ENCODE measurements around the gene MICALL2. TPM values are rescaled to one million over a fixed set of nuclear protein-coding genes. Genes with fewer than 3 reads are reported as not detected.
A peak's percentile ranks its signal among the peaks of the same experiment; 100 is the strongest.

The MICALL2 gene
- polyA plus RNA-seq, 2 of the 4 experiments (the other 2 are of a cell fraction): 6.1 to 20.6 TPM

DNA sequence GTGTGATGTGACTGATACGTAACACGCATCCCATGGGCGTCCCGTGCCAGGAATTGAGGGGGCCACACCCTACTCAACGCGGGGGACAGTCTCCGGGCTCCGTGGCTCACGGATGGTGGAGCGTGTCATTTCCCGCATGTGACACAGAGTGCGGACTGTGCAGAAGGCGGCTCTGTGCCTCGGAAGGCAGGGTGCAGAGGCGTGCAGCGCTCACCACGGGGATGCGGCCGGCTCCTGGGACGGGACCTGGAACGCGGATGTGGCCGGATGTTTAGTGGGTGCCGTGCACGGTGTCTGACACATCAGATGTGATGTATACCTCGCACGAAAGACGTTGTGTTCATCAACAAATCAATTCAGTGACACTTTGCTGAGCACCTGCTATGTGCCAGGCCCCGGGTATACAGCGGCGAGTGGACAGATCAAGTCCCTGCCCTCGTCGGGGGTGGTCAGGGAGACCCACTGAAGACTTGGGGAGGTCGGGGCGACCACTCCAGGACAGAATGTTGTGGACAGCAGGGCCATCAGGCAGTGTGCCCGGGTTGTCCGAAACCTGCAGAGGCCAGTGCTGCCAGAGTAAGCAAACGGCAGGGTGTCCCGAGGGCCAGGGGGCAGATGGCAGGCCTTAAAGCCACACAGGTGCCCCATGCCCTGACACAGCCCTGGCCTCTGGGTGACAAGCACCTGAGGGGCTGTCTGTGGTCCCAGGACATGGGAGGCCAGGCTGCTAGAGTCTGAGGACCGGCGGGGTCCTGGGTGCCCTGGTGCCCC, 38.1 kb downstream of the MICALL2 start:
- FAIRE-seq: no peak
- ATAC-seq: no peak
- no peaks in the 10 kb centered on the region for H3K4me1 ChIP-seq
- ChIA-PET POLR2A (no interaction called here), CTCF (interaction anchor here (1.0 to 2.1 kb wide), 2 partner anchors 11 to 428 kb away, joined by 3 to 20 read pairs; no protein-coding TSS in a partner anchor)
- TF ChIP-seq CHD4 (IDR thresholded peaks at IDR 0.05; ENCODE audit: borderline replicate concordance): no peak
- TF ChIP-seq RNF2 (IDR thresholded peaks at IDR 0.05; ENCODE audit: borderline replicate concordance, low read depth): no peak
- no peak for TF ChIP-seq HEYL (CRISPR knock-in tag; IDR thresholded peaks at IDR 0.05)
- no peak for TF ChIP-seq RAD21 (conservative IDR thresholded peaks at IDR 0.05 in 1 of 2, IDR thresholded peaks at IDR 0.05 in 1 of 2)
- no peak for TF ChIP-seq FOSB (CRISPR knock-in tag; IDR thresholded peaks at IDR 0.05)
- no peak for TF ChIP-seq REST (IDR thresholded peaks at IDR 0.05)
- TF ChIP-seq FOXS1 (CRISPR knock-in tag; IDR thresholded peaks at IDR 0.05): no peak
- 67% methylated on average over 40 of the region's 41 CpGs for WGBS (ENCODE audit: missing lambda C conversion rate)
- DNase-seq (ENCODE audit: low read depth in 1 of 2, low spot score in 1 of 2): no peak
- H3K4me3 ChIP-seq: no peak overlapping the region
- no peak overlapping the region for H3K4me2 ChIP-seq
- no peaks in the 10 kb centered on the region for H3K9me3 ChIP-seq
- no peak overlapping the region for H3K27ac ChIP-seq

- Histone ChIP-seq H3K4me2 (no peak overlapping the region), H3K4me3 (no peak overlapping the region), H3K9me3 (no peaks in the 10 kb centered on the region), H3K4me1 (no peaks in the 10 kb centered on the region), H3K27ac (no peak overlapping the region)
- ChIA-PET POLR2A (no interaction called here), CTCF (interaction anchor here (0.7 to 4.8 kb wide), 5 partner anchors 13 to 427 kb away, joined by 3 to 28 read pairs (median 3); no protein-coding TSS in a partner anchor)
- 81% methylated on average over 7 of the region's 7 CpGs for WGBS (ENCODE audit: missing lambda C conversion rate)
- ATAC-seq (peak; percentile 16 to 37; a peak in 4 of 6 replicates), DNase-seq (ENCODE audit: low read depth in 1 of 2, low spot score in 1 of 2) (no peak), FAIRE-seq (no peak)
- TF ChIP-seq FOXS1 (CRISPR knock-in tag; IDR thresholded peaks at IDR 0.05): no peak
- TF ChIP-seq FOSL2 (IDR thresholded peaks at IDR 0.05): no peak
- TF ChIP-seq FOSL2 (CRISPR knock-in tag; IDR thresholded peaks at IDR 0.05): no peak
- TF ChIP-seq MAZ (IDR thresholded peaks at IDR 0.05; ENCODE audit: borderline replicate concordance, low read depth, low read length): no peak
- TF ChIP-seq CHD4 (IDR thresholded peaks at IDR 0.05; ENCODE audit: borderline replicate concordance): no peak
- TF ChIP-seq POLR2A (IDR thresholded peaks at IDR 0.05; ENCODE audit: low read length): no peak
Measured at GRCh38 chr7:1419688-1420087, 39.6 kb downstream of the MICALL2 start.

DNA sequence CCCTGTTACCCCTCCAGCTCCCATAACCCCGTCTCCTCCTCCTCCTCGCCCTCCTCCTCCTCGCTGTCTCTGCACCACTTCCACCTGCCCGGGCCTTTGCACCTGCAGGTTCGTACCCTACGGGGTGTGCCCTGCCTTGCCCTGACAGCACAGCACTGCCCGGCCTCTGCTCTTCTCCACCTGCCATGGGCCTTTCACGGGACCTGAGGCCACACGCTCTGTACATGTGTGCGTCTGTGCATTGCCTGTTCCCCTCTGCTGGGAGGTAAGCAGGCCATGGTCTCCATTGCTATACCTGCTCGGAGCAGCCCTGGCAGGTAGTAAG, 40.0 kb downstream of the MICALL2 start:
- TF ChIP-seq CBX8 (IDR thresholded peaks at IDR 0.05) (no peak), HMGXB4 (CRISPR knock-in tag; IDR thresholded peaks at IDR 0.05; ENCODE audit: borderline replicate concordance) (no peak), EHMT2 (IDR thresholded peaks at IDR 0.05; ENCODE audit: low read depth) (no peak), SMC3 (IDR thresholded peaks at IDR 0.05) (no peak), RNF2 (IDR thresholded peaks at IDR 0.05; ENCODE audit: borderline replicate concordance, low read depth) (no peak), RFX5 (IDR thresholded peaks at IDR 0.05) (no peak), CHD2 (IDR thresholded peaks at IDR 0.05; ENCODE audit: low read length, partially characterized antibody) (no peak), CBX2 (IDR thresholded peaks at IDR 0.05; ENCODE audit: borderline replicate concordance, low read depth) (no peak)
- TF ChIP-seq, protein P1, sequence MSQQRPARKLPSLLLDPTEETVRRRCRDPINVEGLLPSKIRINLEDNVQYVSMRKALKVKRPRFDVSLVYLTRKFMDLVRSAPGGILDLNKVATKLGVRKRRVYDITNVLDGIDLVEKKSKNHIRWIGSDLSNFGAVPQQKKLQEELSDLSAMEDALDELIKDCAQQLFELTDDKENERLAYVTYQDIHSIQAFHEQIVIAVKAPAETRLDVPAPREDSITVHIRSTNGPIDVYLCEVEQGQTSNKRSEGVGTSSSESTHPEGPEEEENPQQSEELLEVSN (IDR thresholded peaks at IDR 0.05; ENCODE audit: borderline replicate concordance, low read depth): no peak
- TF ChIP-seq, protein P2, sequence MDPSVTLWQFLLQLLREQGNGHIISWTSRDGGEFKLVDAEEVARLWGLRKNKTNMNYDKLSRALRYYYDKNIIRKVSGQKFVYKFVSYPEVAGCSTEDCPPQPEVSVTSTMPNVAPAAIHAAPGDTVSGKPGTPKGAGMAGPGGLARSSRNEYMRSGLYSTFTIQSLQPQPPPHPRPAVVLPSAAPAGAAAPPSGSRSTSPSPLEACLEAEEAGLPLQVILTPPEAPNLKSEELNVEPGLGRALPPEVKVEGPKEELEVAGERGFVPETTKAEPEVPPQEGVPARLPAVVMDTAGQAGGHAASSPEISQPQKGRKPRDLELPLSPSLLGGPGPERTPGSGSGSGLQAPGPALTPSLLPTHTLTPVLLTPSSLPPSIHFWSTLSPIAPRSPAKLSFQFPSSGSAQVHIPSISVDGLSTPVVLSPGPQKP (IDR thresholded peaks at IDR 0.05; ENCODE audit: low read depth, low read length): no peak

More for the DNA sequence above, 40.0 kb downstream of the MICALL2 start:
- H3K27ac ChIP-seq: no peak overlapping the region
- ChIA-PET CTCF (interaction anchor here (0.7 to 4.8 kb wide), 5 partner anchors 13 to 426 kb away, joined by 3 to 28 read pairs (median 3); no protein-coding TSS in a partner anchor), POLR2A (no interaction called here)
- FAIRE-seq (no peak), DNase-seq (ENCODE audit: low read depth in 1 of 2, low spot score in 1 of 2) (no peak), ATAC-seq (no peak)
- H3K4me3 ChIP-seq: no peak overlapping the region
- H3K4me1 ChIP-seq: no peaks in the 10 kb centered on the region
- no peaks in the 10 kb centered on the region for H3K9me3 ChIP-seq
- no peak overlapping the region for H3K4me2 ChIP-seq
- WGBS (ENCODE audit: missing lambda C conversion rate): 81% methylated on average over 10 of the region's 11 CpGs

Measured in A549 (cell line).